Cardiac septum (tissue), 1 donor: ENCODE measurements around the gene LRRC49. TPM values are rescaled to one million over a fixed set of nuclear protein-coding genes. Genes with fewer than 3 reads are reported as not detected.
"Not testable (repeated sequence)": the region's sequence is repeated elsewhere in the genome, so short reads cannot be mapped to it uniquely, and the experiment has no call there.

Source experiments
- DNase-seq: peaks from one replicate; pipeline ENCODE4 v3.0.0-alpha.2; 2020; ENCODE audit warnings: low spot score
- intact Hi-C: fragments of 100-400 bp; cut with DNase I; formaldehyde crosslinking; loops from one replicate; pipeline ENCODE4 v1.14.0; 2022
- total RNA-seq: library from RNA; stranded (reverse); fragmentation: NEBNext Ultra II Directional; extraction: Animal tissue kit (Norgen Biotek cat#: 25700); gene quantifications from one replicate; pipeline ENCODE4 v1.2.1, GENCODE V29; 2021
- donor health status: DM: no; HTN: no; CAD: no.

Gene LRRC49
- total RNA-seq, 1 donor from 2014 or later = 83.2 TPM

DNA sequence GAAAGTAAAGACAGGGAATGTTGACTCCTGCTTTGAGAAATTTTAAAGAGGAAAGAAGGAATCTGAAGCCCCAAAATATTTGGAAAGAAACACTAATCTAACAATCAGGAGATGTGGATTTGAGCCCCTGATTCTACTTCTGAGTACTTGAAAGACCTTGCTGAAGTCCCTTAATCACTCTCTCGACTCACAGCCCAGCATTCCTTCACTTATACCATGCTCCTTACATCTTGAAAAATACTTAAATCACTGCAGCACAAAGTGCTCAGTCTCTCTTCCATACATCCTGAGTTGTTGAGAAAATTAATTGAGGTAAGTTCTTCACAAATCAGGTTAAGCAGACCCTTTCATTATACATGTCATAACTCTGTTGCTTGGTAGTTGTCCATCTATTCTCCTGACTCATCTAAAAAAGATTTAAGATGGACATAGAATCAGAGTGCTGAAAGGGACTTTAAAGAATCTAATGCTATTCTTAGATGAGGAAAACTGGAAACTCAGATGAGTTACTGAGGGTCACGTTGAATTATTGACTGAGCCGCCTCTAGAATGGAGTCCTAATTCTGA, 149.8 kb downstream of the LRRC49 start:
- intact Hi-C loops = no loop called here

DNA sequence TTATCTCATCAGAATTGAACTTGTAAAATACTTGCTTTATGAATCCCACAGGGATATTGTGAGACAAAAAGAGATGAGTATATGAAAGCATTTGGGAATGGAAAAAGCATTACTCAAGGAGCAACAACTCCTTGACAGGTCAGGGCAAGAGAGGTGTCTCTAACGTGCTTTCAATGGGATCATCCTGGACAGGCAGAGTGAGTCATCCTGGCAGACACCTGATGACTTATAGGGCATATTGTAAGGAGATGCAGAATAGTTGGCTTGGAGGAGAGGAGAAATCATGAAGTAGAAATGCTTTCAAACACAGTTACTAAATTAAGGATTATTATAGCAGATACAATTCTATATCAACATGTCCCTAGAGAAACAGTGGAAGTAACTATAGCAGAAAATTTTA, 150.7 kb downstream of the LRRC49 start:
- DNase-seq = no peak
- intact Hi-C loops = no loop called here

More for the DNA sequence above, 149.8 kb downstream of the LRRC49 start:
- no peak for DNase-seq

DNA sequence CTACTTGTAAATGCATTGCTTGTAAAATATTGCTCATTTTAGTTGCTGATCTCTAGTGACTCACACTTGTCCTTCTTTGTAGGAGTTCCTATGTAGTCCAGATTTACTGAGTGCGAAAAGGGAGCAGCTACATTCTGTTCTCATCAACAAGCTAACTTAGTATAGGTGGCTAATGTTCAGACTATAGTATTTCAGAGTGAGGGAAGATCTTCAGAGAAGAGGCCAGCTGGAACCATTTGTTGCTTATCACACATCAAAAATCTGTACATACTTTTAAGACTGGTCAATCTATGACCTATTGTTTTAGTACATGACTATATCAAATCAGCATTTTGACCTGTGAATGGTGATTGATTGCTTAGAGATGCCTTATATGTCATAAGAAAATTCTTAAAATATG, 151.4 kb downstream of the LRRC49 start:
- intact Hi-C loops = no loop called here
- DNase-seq = no peak

- intact Hi-C loops, DNase-seq: not testable (repeated sequence)
Measured at GRCh38 chr15:71046146-71046545, 153.5 kb downstream of the LRRC49 start.

GRCh38 chr15:71048913-71049675, 156.5 kb downstream of the LRRC49 start:
- DNase-seq = no peak
- intact Hi-C loops = no loop called here

DNA sequence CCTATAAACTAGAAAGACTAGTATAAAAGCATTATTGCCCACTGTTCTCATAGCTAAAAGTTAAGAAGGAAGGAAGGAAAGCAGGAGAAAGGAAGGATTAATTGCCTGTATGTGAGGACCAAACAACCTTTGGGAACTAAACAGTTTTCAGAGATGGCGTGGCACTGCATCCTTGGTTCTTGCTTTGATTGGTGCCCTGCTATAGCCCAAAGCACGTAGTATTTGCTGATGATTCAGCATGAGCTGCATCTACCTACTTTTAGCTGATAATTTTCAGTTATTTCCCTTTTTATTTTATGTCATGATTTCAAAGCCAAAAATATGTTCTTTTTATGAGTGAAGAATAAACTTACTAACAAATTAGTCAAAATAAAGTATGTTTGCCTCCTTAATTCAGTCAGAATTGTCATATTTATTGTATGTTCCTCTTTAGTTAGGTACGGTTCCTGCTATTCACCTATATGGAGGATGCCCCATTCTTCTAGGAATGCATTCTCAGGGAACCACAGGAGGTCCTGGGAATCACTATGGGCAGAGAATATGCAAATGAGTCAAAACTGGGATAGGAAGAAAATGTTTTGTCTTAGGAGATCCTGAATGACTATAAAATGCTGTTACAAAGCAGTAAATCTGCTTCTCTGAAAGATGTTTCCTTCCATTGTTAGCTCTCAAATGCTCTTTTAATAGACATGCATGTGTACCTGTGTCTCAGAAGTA, 157.2 kb downstream of the LRRC49 start:
- intact Hi-C loops = no loop called here
- DNase-seq = no peak

- no peak for DNase-seq
- intact Hi-C loops = no loop called here
Measured at GRCh38 chr15:71050461-71050860, 157.8 kb downstream of the LRRC49 start.

DNA sequence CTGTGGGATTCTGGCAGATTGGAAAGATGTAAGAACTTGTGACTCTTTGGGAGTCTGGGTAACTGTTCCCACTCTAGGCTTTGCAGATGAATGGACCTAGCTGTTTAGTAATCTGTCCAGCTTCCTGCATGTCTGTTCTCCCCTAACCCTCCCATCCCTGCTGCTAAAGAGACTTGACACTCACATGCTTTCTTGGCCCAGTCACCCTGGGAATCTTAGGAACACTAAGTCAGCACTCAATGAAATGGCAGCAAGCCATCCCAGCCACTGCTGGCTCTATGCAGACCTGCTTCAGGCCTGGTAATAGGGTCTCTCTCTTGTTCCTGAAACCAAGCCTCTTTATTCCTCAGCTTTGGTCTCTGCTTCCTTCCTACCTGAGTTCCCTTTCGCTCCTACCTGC, 158.9 kb downstream of the LRRC49 start:
- no peak for DNase-seq
- intact Hi-C loops = no loop called here

GRCh38 chr15:71052356-71052755, 159.7 kb downstream of the LRRC49 start:
- DNase-seq = no peak
- intact Hi-C loops = no loop called here

- intact Hi-C loops = no loop called here
- DNase-seq = no peak
Measured at GRCh38 chr15:71054286-71054952, 161.8 kb downstream of the LRRC49 start.

DNA sequence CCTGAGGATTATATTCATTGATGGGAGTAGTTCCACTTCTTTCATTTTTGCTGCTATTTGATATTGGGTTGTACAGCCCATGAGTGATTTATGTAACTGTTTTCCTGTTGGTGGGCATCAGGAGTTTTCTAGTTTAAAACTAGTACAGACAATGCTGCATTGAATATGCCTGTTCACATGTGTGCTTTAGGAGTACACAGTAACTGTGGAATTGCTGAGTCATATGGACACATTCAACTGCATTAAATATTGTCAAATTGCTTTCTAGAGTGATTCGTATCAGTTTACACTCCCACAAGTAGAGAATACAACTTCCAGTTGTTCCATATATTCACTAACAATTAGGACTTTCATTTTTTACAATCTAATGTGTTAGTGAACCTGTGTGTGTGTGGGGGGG, 162.8 kb downstream of the LRRC49 start:
- intact Hi-C loops = no loop called here
- DNase-seq = no peak

DNA sequence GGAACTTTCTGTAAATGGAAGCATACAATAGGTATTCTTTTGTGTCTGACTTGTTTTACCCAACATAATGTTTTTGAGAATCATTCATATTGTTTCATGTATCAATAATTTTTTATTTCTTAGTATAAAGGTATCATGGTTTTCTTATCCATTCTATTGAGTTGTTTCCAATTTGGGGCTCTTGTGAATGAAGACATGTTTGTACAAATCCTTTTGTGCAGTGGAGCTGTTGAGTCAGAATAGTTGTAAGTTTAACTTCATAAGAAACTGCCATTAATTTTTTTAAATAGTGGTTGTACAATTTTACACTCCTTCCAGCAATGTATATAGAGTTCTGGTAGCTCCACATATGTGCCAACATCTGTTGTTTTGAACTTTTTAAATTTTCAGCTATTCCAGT, 163.5 kb downstream of the LRRC49 start:
- no peak for DNase-seq
- intact Hi-C loops = no loop called here

GRCh38 chr15:71057143-71057542, 164.5 kb downstream of the LRRC49 start:
- intact Hi-C loops = no loop called here

DNA sequence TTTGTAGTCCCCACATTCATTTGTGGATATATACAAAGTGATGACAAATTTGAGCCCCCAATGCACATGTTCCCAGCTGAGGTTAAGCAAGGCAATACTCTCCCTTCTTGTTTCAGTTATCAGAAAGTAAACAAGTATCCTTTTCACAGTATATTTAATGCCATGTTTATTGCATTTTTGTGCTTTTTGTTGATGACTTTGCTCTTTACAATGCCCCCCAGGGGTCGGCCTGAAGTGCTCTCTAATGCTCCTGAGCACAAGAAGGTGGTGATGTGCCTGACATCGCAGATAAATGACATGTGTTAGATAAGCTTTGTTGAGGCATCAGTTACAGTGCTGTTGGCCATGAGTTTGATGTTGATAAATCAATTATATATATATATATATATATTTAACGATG, 165.0 kb downstream of the LRRC49 start:
- no peak for DNase-seq
- intact Hi-C loops = no loop called here

More at GRCh38 chr15:71057143-71057542, 164.5 kb downstream of the LRRC49 start:
- DNase-seq = no peak

DNA sequence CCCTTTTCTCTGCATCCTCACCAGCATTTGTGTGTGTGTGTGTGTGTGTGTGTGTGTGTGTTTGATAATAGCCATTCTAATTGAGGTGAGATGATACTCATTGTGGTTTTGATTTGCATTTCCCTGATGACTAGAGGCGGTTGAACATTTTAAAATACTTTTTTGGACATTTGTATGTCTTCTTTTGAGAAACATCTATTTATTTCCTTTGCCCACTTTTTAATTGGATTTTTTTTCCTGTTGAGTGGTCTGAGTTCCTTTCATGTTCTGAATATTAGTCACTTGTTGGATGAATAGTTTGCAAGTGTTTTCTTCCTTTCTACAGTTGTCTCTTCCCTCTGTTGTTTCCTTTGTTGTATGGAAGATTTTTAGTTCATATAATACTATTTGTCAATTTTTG, 168.4 kb downstream of the LRRC49 start:
- intact Hi-C loops = no loop called here

DNA sequence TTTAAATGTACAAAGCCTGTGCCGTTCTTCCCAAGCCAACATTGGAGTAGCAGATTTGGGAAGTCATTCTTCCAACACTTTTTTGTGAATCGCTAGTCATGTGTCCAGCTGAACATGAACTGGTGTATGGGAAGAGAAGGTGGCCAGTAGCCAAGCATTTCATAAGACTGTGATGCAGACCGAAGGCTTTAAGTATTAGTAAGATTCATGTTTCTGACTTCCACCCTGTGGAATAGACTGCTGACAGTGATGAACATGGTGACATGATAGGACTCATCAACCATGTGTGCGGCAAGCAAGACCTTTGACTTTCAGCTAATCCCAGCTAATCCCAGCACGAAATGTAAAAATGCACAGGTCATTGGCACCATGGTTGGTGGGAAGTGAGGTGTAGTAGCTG, 174.4 kb downstream of the LRRC49 start:
- no peak for DNase-seq
- intact Hi-C loops = no loop called here

More for the DNA sequence above, 168.4 kb downstream of the LRRC49 start:
- no peak for DNase-seq

GRCh38 chr15:71069693-71070092, 177.1 kb downstream of the LRRC49 start:
- no peak for DNase-seq
- intact Hi-C loops = no loop called here

- intact Hi-C loops = no loop called here
- DNase-seq = no peak
Measured at GRCh38 chr15:71071529-71071928, 178.9 kb downstream of the LRRC49 start.

GRCh38 chr15:71072423-71072822, 179.8 kb downstream of the LRRC49 start:
- intact Hi-C loops = no loop called here
- DNase-seq = no peak

DNA sequence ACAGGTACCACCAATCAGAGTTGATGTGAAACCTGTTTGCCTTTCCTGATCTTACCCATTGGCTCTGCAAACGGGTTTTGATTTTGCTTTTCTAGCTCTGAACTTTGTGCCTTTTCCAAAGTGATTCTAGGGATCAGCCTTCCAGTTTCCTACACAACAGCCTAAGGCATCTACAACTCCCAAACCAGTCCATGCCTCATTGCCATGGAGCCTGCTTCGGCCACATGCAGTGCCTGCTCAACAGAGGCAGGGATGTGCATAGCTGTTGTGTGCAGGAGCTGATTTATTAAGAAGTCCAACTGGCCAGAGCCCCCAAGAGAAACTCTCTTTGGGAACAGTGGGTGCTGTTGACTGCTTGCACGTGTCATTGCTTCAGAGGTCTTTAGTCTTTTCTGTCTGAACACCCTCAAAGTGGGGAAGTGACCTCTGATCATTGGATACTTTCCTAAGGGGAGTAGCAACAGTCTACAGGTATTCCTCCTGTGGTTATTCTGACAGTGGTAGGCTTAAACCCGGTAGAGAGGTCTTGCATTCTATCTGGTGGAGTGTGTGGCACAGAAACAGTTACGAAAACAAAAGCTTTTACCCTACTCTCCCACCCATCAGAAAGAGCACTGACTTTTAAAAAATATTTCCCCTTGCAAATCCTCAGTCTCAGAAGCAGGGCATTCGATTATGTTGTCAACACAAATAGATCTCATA, 186.0 kb downstream of the LRRC49 start:
- DNase-seq = no peak
- intact Hi-C loops = no loop called here
